ENCODE data around the gene TRMU.
"Not testable (repeated sequence)": the region's sequence is repeated elsewhere in the genome, so short reads cannot be mapped to it uniquely, and the experiment has no call there.

The TRMU gene

GRCh38 chr22:46309526-46310085, 25.9 kb upstream of the TRMU start:
- H3K4me1 ChIP-seq (ENCODE audit: insufficient read depth, low read length), result no peaks in the 10 kb centered on the region
- H3K4me3 ChIP-seq (ENCODE audit: low read length), result no peak overlapping the region
- H3K36me3 ChIP-seq (ENCODE audit: insufficient read depth, low read depth, low read length), result peaks cover 45% of the 10 kb centered on the region
- H3K27me3 ChIP-seq (ENCODE audit: insufficient read depth, low read length), result no peaks in the 10 kb centered on the region
- no peak overlapping the region for H3K27ac ChIP-seq (ENCODE audit: low read length)
- H3K9ac ChIP-seq (ENCODE audit: low read depth, low read length), result no peak overlapping the region
- H3K9me3 ChIP-seq (ENCODE audit: insufficient read depth, low read depth, low read length), result no peaks in the 10 kb centered on the region

GRCh38 chr22:46312056-46312455, 23.5 kb upstream of the TRMU start:
- Histone ChIP-seq H3K9ac (ENCODE audit: low read depth, low read length) (no peak overlapping the region), H3K27me3 (ENCODE audit: insufficient read depth, low read length) (no peaks in the 10 kb centered on the region), H3K4me3 (ENCODE audit: low read length) (no peak overlapping the region), H3K36me3 (ENCODE audit: insufficient read depth, low read depth, low read length) (peaks cover 59% of the 10 kb centered on the region), H3K9me3 (ENCODE audit: insufficient read depth, low read depth, low read length) (no peaks in the 10 kb centered on the region), H3K4me1 (ENCODE audit: insufficient read depth, low read length) (no peaks in the 10 kb centered on the region), H3K27ac (ENCODE audit: low read length) (no peak overlapping the region)

- not testable (repeated sequence) for H3K4me1 ChIP-seq (ENCODE audit: insufficient read depth, low read length); H3K9me3 ChIP-seq (ENCODE audit: insufficient read depth, low read depth, low read length); H3K9ac ChIP-seq (ENCODE audit: low read depth, low read length); H3K27me3 ChIP-seq (ENCODE audit: insufficient read depth, low read length); H3K27ac ChIP-seq (ENCODE audit: low read length); H3K4me3 ChIP-seq (ENCODE audit: low read length)
- H3K36me3 ChIP-seq (ENCODE audit: insufficient read depth, low read depth, low read length), result peaks cover 67% of the 10 kb centered on the region
Measured at GRCh38 chr22:46312848-46313247, 22.7 kb upstream of the TRMU start.

GRCh38 chr22:46315976-46316375, 19.5 kb upstream of the TRMU start:
- H3K36me3 ChIP-seq (ENCODE audit: insufficient read depth, low read depth, low read length), result peaks cover 63% of the 10 kb centered on the region
- no peak overlapping the region for H3K27ac ChIP-seq (ENCODE audit: low read length)

GRCh38 chr22:46317646-46318045, 17.9 kb upstream of the TRMU start:
- no peak overlapping the region for H3K27ac ChIP-seq (ENCODE audit: low read length)
- no peaks in the 10 kb centered on the region for H3K4me1 ChIP-seq (ENCODE audit: insufficient read depth, low read length)
- no peaks in the 10 kb centered on the region for H3K27me3 ChIP-seq (ENCODE audit: insufficient read depth, low read length)
- H3K36me3 ChIP-seq (ENCODE audit: insufficient read depth, low read depth, low read length), result peaks cover 59% of the 10 kb centered on the region
- H3K9ac ChIP-seq (ENCODE audit: low read depth, low read length), result no peak overlapping the region; the same call in 1 of the 2 replicates
- no peak overlapping the region for H3K4me3 ChIP-seq (ENCODE audit: low read length)
- no peaks in the 10 kb centered on the region for H3K9me3 ChIP-seq (ENCODE audit: insufficient read depth, low read depth, low read length)

More at GRCh38 chr22:46315976-46316375, 19.5 kb upstream of the TRMU start:
- no peaks in the 10 kb centered on the region for H3K9me3 ChIP-seq (ENCODE audit: insufficient read depth, low read depth, low read length)
- H3K4me3 ChIP-seq (ENCODE audit: low read length), result no peak overlapping the region
- no peaks in the 10 kb centered on the region for H3K27me3 ChIP-seq (ENCODE audit: insufficient read depth, low read length)
- no peaks in the 10 kb centered on the region for H3K4me1 ChIP-seq (ENCODE audit: insufficient read depth, low read length)
- no peak overlapping the region for H3K9ac ChIP-seq (ENCODE audit: low read depth, low read length)

GRCh38 chr22:46318576-46318975, 16.9 kb upstream of the TRMU start:
- H3K9me3 ChIP-seq (ENCODE audit: insufficient read depth, low read depth, low read length), result no peaks in the 10 kb centered on the region

GRCh38 chr22:46319319-46319718, 16.2 kb upstream of the TRMU start:
- Histone ChIP-seq H3K4me1 (ENCODE audit: insufficient read depth, low read length) (no peaks in the 10 kb centered on the region), H3K27ac (ENCODE audit: low read length) (no peak overlapping the region), H3K9ac (ENCODE audit: low read depth, low read length) (no peak overlapping the region), H3K27me3 (ENCODE audit: insufficient read depth, low read length) (no peaks in the 10 kb centered on the region), H3K9me3 (ENCODE audit: insufficient read depth, low read depth, low read length) (no peaks in the 10 kb centered on the region), H3K4me3 (ENCODE audit: low read length) (no peak overlapping the region), H3K36me3 (ENCODE audit: insufficient read depth, low read depth, low read length) (peaks cover 66% of the 10 kb centered on the region)

More at GRCh38 chr22:46318576-46318975, 16.9 kb upstream of the TRMU start:
- H3K4me1 ChIP-seq (ENCODE audit: insufficient read depth, low read length), result no peaks in the 10 kb centered on the region
- H3K27ac ChIP-seq (ENCODE audit: low read length), result no peak overlapping the region
- H3K4me3 ChIP-seq (ENCODE audit: low read length), result no peak overlapping the region
- no peak overlapping the region for H3K9ac ChIP-seq (ENCODE audit: low read depth, low read length)
- no peaks in the 10 kb centered on the region for H3K27me3 ChIP-seq (ENCODE audit: insufficient read depth, low read length)
- H3K36me3 ChIP-seq (ENCODE audit: insufficient read depth, low read depth, low read length), result peaks cover 66% of the 10 kb centered on the region

- no peak overlapping the region for H3K4me3 ChIP-seq (ENCODE audit: low read length)
- no peaks in the 10 kb centered on the region for H3K9me3 ChIP-seq (ENCODE audit: insufficient read depth, low read depth, low read length)
- H3K36me3 ChIP-seq (ENCODE audit: insufficient read depth, low read depth, low read length), result peaks cover 71% of the 10 kb centered on the region
- H3K4me1 ChIP-seq (ENCODE audit: insufficient read depth, low read length), result no peaks in the 10 kb centered on the region
- no peaks in the 10 kb centered on the region for H3K27me3 ChIP-seq (ENCODE audit: insufficient read depth, low read length)
- no peak overlapping the region for H3K9ac ChIP-seq (ENCODE audit: low read depth, low read length)
- H3K27ac ChIP-seq (ENCODE audit: low read length), result no peak overlapping the region
Measured at GRCh38 chr22:46320166-46320710, 15.3 kb upstream of the TRMU start.

- no peaks in the 10 kb centered on the region for H3K4me1 ChIP-seq (ENCODE audit: insufficient read depth, low read length)
- no peak overlapping the region for H3K9ac ChIP-seq (ENCODE audit: low read depth, low read length)
- H3K27ac ChIP-seq (ENCODE audit: low read length), result no peak overlapping the region
- H3K9me3 ChIP-seq (ENCODE audit: insufficient read depth, low read depth, low read length), result no peaks in the 10 kb centered on the region
- peaks cover 70% of the 10 kb centered on the region for H3K36me3 ChIP-seq (ENCODE audit: insufficient read depth, low read depth, low read length)
- no peak overlapping the region for H3K4me3 ChIP-seq (ENCODE audit: low read length)
- H3K27me3 ChIP-seq (ENCODE audit: insufficient read depth, low read length), result no peaks in the 10 kb centered on the region
Measured at GRCh38 chr22:46320716-46321386, 14.7 kb upstream of the TRMU start.

GRCh38 chr22:46322711-46323110, 12.8 kb upstream of the TRMU start:
- Histone ChIP-seq H3K9me3 (ENCODE audit: insufficient read depth, low read depth, low read length) (no peaks in the 10 kb centered on the region), H3K9ac (ENCODE audit: low read depth, low read length) (no peak overlapping the region), H3K36me3 (ENCODE audit: insufficient read depth, low read depth, low read length) (peaks cover 70% of the 10 kb centered on the region), H3K4me3 (ENCODE audit: low read length) (no peak overlapping the region), H3K27me3 (ENCODE audit: insufficient read depth, low read length) (no peaks in the 10 kb centered on the region), H3K27ac (ENCODE audit: low read length) (no peak overlapping the region), H3K4me1 (ENCODE audit: insufficient read depth, low read length) (no peaks in the 10 kb centered on the region)

- Histone ChIP-seq H3K27ac (ENCODE audit: low read length) (no peak overlapping the region), H3K9me3 (ENCODE audit: insufficient read depth, low read depth, low read length) (no peaks in the 10 kb centered on the region), H3K9ac (ENCODE audit: low read depth, low read length) (no peak overlapping the region), H3K4me1 (ENCODE audit: insufficient read depth, low read length) (no peaks in the 10 kb centered on the region), H3K27me3 (ENCODE audit: insufficient read depth, low read length) (no peaks in the 10 kb centered on the region), H3K36me3 (ENCODE audit: insufficient read depth, low read depth, low read length) (peaks cover 70% of the 10 kb centered on the region), H3K4me3 (ENCODE audit: low read length) (no peak overlapping the region)
Measured at GRCh38 chr22:46323162-46323561, 12.4 kb upstream of the TRMU start.

- Histone ChIP-seq H3K4me3 (ENCODE audit: low read length) (no peak overlapping the region), H3K27me3 (ENCODE audit: insufficient read depth, low read length) (no peaks in the 10 kb centered on the region), H3K9me3 (ENCODE audit: insufficient read depth, low read depth, low read length) (no peaks in the 10 kb centered on the region), H3K4me1 (ENCODE audit: insufficient read depth, low read length) (no peaks in the 10 kb centered on the region), H3K9ac (ENCODE audit: low read depth, low read length) (no peak overlapping the region), H3K27ac (ENCODE audit: low read length) (no peak overlapping the region), H3K36me3 (ENCODE audit: insufficient read depth, low read depth, low read length) (peaks cover 74% of the 10 kb centered on the region)
Measured at GRCh38 chr22:46326066-46326680, 9.3 kb upstream of the TRMU start.

All from iPS-20b (cell line).